AG04449 (cell line): Measurements from ENCODE around the gene TMEM187.
"Not testable (repeated sequence)": the region's sequence is repeated elsewhere in the genome, so short reads cannot be mapped to it uniquely, and the experiment has no call there.

Experiments
- CTCF ChIA-PET: fragments of 350-600 bp; formaldehyde crosslinking; extraction: SDS; loops from one replicate; lab custom pipeline; 2021; ENCODE audit warnings: antibody characterized with exemption; lab: Yijun Ruan, JAX
- POLR2A ChIA-PET: fragments of 400-600, 350-600 bp; formaldehyde crosslinking; extraction: SDS; loops from one replicate; lab custom pipeline; 2020; ENCODE audit warnings: antibody characterized with exemption, inconsistent platforms; lab: Yijun Ruan, JAX
- DNase-seq: peaks from one replicate; pipeline ENCODE4 v3.0.0-alpha.2; 2010; ENCODE audit warnings: low read depth, low spot score
- H3K4me3 ChIP-seq: 2 replicates; pipeline ENCODE4 v1.5.1; 2011; ENCODE audit warnings: low read depth, mild to moderate bottlenecking, control low read depth, low read length
- CTCF ChIP-seq: IDR thresholded peaks from one replicate; pipeline ENCODE4 v1.5.1; 2011; ENCODE audit warnings: mild to moderate bottlenecking, moderate library complexity, low read length, control low read depth, inconsistent platforms; ENCODE audit not compliant: insufficient read depth; ENCODE audit errors: missing control alignments

TMEM187 gene

GRCh38 chrX:153993079-153993478, 20.5 kb downstream of the TMEM187 start:
- no peak for TF ChIP-seq CTCF
- no peak for DNase-seq
- ChIA-PET CTCF (no interaction called here), POLR2A (no interaction called here)
- no peak overlapping the region for H3K4me3 ChIP-seq

GRCh38 chrX:153993978-153994377, 21.4 kb downstream of the TMEM187 start:
- ChIA-PET POLR2A (no interaction called here), CTCF (no interaction called here)
- no peak overlapping the region for H3K4me3 ChIP-seq
- no peak for DNase-seq
- TF ChIP-seq CTCF = no peak

- DNase-seq, POLR2A ChIA-PET, CTCF ChIA-PET, H3K4me3 ChIP-seq: not testable (repeated sequence)
Observed at GRCh38 chrX:153994398-153994797, 21.8 kb downstream of the TMEM187 start.

- no peak for TF ChIP-seq CTCF
- ChIA-PET CTCF (interaction anchor here (1.7 kb wide), 1 partner anchor 17 kb away, joined by 4 read pairs; no protein-coding TSS in a partner anchor), POLR2A (no interaction called here)
- DNase-seq = no peak
- H3K4me3 ChIP-seq = no peak overlapping the region
Observed at GRCh38 chrX:153995504-153995903, 22.9 kb downstream of the TMEM187 start.

- POLR2A ChIA-PET = interaction anchor here (0.6 kb wide), 1 partner anchor 11 kb away, joined by 4 read pairs; no protein-coding TSS in a partner anchor
Observed at GRCh38 chrX:153999359-154000037, 26.9 kb downstream of the TMEM187 start.

GRCh38 chrX:154000051-154000450, 27.5 kb downstream of the TMEM187 start:
- CTCF ChIA-PET = no interaction called here

More at GRCh38 chrX:153999359-154000037, 26.9 kb downstream of the TMEM187 start:
- no peak overlapping the region for H3K4me3 ChIP-seq
- no peak for DNase-seq
- no peak for TF ChIP-seq CTCF
- CTCF ChIA-PET = no interaction called here

More at GRCh38 chrX:154000051-154000450, 27.5 kb downstream of the TMEM187 start:
- H3K4me3 ChIP-seq = no peak overlapping the region
- POLR2A ChIA-PET = no interaction called here
- no peak for TF ChIP-seq CTCF
- DNase-seq = no peak
